Kidney (tissue), 14 donors: ENCODE measurements around the gene MYO10. TPM values are rescaled to one million over a fixed set of nuclear protein-coding genes. Genes with fewer than 3 reads are reported as not detected.

Experiments used
- DNase-seq, 5 donors: peaks; one replicate each; pipeline ENCODE4 v3.0.0-alpha.2; 2013 to 2020
- FAIRE-seq: peaks from 2 replicates; lab custom pipeline; 2012; peaks lifted over from hg19 to GRCh38; lab: Jason Lieb, UNC
- H3K27ac ChIP-seq, 2 donors: one replicate each; pipeline ENCODE4 v1.7.0; 2013; ENCODE audit warnings: low read depth in 2 of 2, low read length in 2 of 2, inconsistent platforms in 1 of 2
- H3K27me3 ChIP-seq: one replicate; pipeline ENCODE4 v1.7.1; 2013; ENCODE audit warnings: low read length, inconsistent platforms; ENCODE audit not compliant: control insufficient read depth, insufficient read depth
- H3K36me3 ChIP-seq, 3 donors: one replicate each; pipeline versions ENCODE4 v1.7.0 to v1.7.1; 2013; ENCODE audit warnings: low read length in 3 of 3, control low read depth in 1 of 3, inconsistent platforms in 1 of 3; ENCODE audit not compliant: insufficient read depth in 3 of 3, control insufficient read depth in 2 of 3
- H3K4me1 ChIP-seq, 3 donors: one replicate each; pipeline versions ENCODE4 v1.7.0 to v1.7.1; 2013; ENCODE audit warnings: low read length in 3 of 3, inconsistent platforms in 1 of 3, low read depth in 1 of 3; ENCODE audit not compliant: control insufficient read depth in 2 of 3, insufficient read depth in 2 of 3
- H3K4me3 ChIP-seq, 3 donors: one replicate each; pipeline versions ENCODE4 v1.7.0 to v1.8.1; 2013; ENCODE audit warnings: low read length in 3 of 3, control low read depth in 1 of 3, inconsistent platforms in 1 of 3
- H3K9ac ChIP-seq, 3 donors: one replicate each; pipeline versions ENCODE4 v1.7.0 to v1.7.1; 2013; ENCODE audit warnings: low read length in 3 of 3, control low read depth in 1 of 3, inconsistent platforms in 1 of 3
- H3K9me3 ChIP-seq, 3 donors: one replicate each; pipeline versions ENCODE4 v1.7.0 to v1.7.1; 2013; ENCODE audit warnings: low read length in 3 of 3, control low read depth in 1 of 3, inconsistent platforms in 1 of 3; ENCODE audit not compliant: control insufficient read depth in 2 of 3, insufficient read depth in 1 of 3
- CTCF ChIP-seq: IDR thresholded peaks from 3 replicates; pipeline ENCODE4 v1.5.1; 2012; ENCODE audit warnings: mild to moderate bottlenecking, moderate library complexity, borderline replicate concordance; ENCODE audit not compliant: insufficient read depth; ENCODE audit errors: extremely low read depth
- intact Hi-C: fragments of 100-400 bp; cut with DNase I; formaldehyde crosslinking; loops from one replicate; pipeline ENCODE4 v1.11.1; 2022
- polyA plus RNA-seq: library from polyadenylated mRNA; stranded (reverse); fragments of 350-450 nt; fragmentation: Illumina TruSeq; extraction: RNeasy Lipid Tissue Mini Kit (QIAGEN cat#74804); gene quantifications from one replicate; pipeline ENCODE4 v1.2.3, GENCODE V29; 2014; ENCODE audit warnings: low read depth, low replicate concordance; ENCODE audit not compliant: insufficient read depth
- total RNA-seq: library from RNA; stranded (reverse); fragmentation: NEBNext Ultra II Directional; extraction: Animal tissue kit (Norgen Biotek cat#: 25700); gene quantifications from one replicate; pipeline ENCODE4 v1.2.1, GENCODE V29; 2021
- donor health status: control.
- donor health status: control.
- donor health status: control.
- donor health status: control.
- donor health status: control.
- donor health status: DM: yes; HTN: yes; CAD: no.
- donor health status: Normal renal cell carcinoma (clear cell type).

The MYO10 gene
- total and polyA plus RNA-seq, 2 donors from 2014 or later = 7.6 to 52.4 TPM

DNA sequence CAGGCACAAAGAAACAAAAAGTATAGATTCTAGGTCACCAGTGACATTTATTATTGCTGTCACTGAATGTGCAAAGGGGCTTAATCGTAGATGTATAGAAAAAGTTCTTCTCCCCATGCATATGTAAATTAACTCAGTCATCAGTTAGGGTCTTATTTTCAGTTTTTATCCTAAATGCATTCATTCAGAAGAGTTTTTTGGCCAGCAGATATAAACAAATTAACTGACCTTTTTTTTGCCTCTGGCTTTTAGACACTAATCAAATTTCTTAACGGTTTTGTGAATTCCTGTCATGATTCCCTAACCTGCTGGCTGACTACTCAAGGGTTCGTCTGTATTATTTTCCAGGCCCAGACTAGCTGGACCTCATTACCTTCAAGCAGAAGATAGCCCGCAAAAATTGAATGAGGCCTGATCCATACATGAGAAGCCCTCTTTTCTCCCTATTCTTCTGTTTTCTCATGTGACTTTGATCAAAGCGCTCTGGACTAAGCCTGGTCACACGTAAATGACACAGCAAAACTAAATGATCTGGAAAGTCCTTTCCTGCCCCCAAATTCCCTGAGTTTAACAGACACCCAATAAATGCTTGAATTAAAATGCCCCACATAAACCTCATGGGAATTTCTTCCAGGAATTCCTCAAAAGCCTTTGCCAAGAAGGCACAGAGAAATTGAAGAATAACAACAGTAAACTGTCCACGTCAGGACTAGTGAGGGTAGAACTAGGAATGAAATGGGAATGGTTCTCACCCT is 83.7 kb downstream of the MYO10 start:
- no peak for TF ChIP-seq CTCF
- intact Hi-C loops = no loop called here
- H3K9me3 ChIP-seq = no peaks in the 10 kb centered on the region

DNA sequence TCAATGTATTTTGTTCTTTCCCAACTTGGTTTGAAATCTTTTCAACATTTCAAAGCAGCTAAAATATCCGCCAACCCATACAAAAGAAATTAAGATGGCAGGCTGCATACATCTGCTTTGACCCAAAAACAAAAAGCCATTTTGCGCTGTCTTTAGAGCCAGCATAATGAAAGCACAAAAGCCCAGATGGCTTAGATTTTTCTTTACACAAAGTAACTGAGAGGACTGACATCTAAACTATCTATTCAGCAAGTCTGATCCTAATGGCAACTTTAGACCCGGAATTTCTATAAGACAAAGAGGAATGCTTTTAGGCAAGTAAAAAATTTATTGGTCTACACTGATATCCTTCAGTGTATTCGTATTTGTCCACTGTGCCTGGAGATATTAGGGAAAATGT is 86.3 kb downstream of the MYO10 start:
- Histone ChIP-seq H3K4me3 (no peak overlapping the region), H3K9ac (no peak overlapping the region), H3K36me3 (no peaks in the 10 kb centered on the region), H3K27me3 (no peaks in the 10 kb centered on the region), H3K4me1 (peaks cover 0 to 10% (median 2%) of the 10 kb centered on the region in 3 donors), H3K9me3 (no peaks in the 10 kb centered on the region), H3K27ac (no peak overlapping the region)
- FAIRE-seq (no peak), DNase-seq (no peak)
- intact Hi-C loops = no loop called here
- TF ChIP-seq CTCF = no peak

More for the DNA sequence above, 83.7 kb downstream of the MYO10 start:
- H3K36me3 ChIP-seq = no peaks in the 10 kb centered on the region
- FAIRE-seq (no peak), DNase-seq (peak in 1 of 5 donors; percentile 35)
- peak overlapping the region in 1 of 3 donors; percentile 4 for H3K9ac ChIP-seq
- peaks cover 0 to 6% (median 5%) of the 10 kb centered on the region in 3 donors for H3K4me1 ChIP-seq
- no peak overlapping the region for H3K27ac ChIP-seq
- H3K4me3 ChIP-seq = no peak overlapping the region
- H3K27me3 ChIP-seq = no peaks in the 10 kb centered on the region

DNA sequence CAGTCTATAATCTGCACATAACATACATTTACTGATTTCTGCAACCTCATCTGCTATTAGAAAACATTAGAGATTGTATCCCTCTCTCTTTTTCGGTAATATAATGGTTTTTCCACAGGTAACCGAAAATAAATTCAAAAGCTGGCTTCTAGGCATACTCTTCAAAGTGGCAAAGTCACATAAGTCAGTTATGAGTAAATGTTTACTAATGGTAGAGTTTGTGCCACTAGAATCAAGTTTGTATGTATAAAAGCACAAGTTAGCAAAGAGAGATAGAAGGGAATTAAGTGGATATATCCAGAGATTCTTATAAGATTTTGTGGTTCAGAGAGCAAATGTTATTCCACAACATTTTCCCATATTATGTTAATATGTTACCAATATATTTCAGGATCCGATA is 86.9 kb downstream of the MYO10 start:
- no peak for TF ChIP-seq CTCF
- Histone ChIP-seq H3K36me3 (no peaks in the 10 kb centered on the region), H3K9me3 (no peaks in the 10 kb centered on the region), H3K27me3 (no peaks in the 10 kb centered on the region), H3K9ac (no peak overlapping the region), H3K4me1 (peaks cover 0 to 10% (median 2%) of the 10 kb centered on the region in 3 donors), H3K4me3 (no peak overlapping the region), H3K27ac (no peak overlapping the region)
- no peak for FAIRE-seq
- no peak for DNase-seq
- intact Hi-C loops = no loop called here
